Measurements from ENCODE around the gene TM7SF2. TPM values are rescaled to one million over a fixed set of nuclear protein-coding genes. Genes with fewer than 3 reads are reported as not detected.
"Not testable (repeated sequence)": the region's sequence is repeated elsewhere in the genome, so short reads cannot be mapped to it uniquely, and the experiment has no call there.

The TM7SF2 gene
- total RNA-seq, 2 experiments from 2014 or later, result 19.2 to 21.0 TPM

DNA sequence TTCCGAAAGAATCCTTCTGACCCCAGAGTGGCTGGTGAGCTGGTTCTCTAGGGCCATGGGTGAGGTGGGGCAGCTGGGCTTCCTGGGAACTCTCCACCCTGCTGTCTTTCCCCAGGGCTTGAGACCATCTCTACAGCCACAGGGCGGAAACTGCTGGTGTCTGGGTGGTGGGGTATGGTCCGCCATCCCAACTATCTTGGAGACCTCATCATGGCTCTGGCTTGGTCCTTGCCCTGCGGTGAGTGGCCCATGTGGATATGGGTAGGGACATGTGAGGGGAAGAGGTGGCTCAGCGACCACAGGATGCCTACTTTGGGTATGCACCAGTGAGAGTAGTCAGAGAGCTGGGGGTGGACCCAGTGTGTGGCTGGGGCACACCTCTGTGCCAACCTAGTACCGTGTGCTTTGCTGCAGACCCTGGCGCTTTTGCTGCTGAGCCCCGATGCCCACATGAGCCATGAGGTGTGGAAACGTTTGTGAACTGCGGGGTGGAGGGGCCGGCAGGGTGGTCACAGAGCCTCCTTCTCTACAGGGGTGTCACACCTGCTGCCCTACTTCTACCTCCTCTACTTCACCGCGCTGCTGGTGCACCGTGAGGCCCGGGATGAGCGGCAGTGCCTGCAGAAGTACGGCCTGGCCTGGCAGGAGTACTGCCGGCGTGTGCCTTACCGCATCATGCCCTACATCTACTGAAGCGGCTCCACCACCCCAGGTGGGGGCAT lies 3.9 kb downstream of the TM7SF2 start:
- H3K27me3 Mint-ChIP-seq, result no peaks in the 10 kb centered on the region
- H3K4me1 Mint-ChIP-seq (ENCODE audit: low read depth), result peaks cover 69% of the 10 kb centered on the region
- peak overlapping the region; percentile 86 for H3K4me3 Mint-ChIP-seq
- CTCF ChIA-PET, result interaction anchor here (0.7 to 1.6 kb wide), 2 partner anchors 66 to 101 kb away, joined by 3 read pairs; partner anchors contain the start of genes ARL2 and CAPN1
- intact Hi-C loops (cut with micrococcal nuclease), result loop anchor here (2.0 to 10.0 kb wide), 5 partner anchors 19 to 871 kb away; partner anchors contain the start of genes FKBP2, PPP1R14B, RASGRP2 and SYVN1
- H3K36me3 Mint-ChIP-seq, result peaks cover 25% of the 10 kb centered on the region
- POLR2A ChIA-PET, result interaction anchor here (0.6 to 2.7 kb wide), 2 partner anchors 19 to 897 kb away, joined by 3 to 15 read pairs; partner anchors contain the start of gene VPS51
- peak overlapping the region; percentile 95 for H3K27ac Mint-ChIP-seq
- no peaks in the 10 kb centered on the region for H3K9me3 Mint-ChIP-seq
- no peak for DNase-seq

DNA sequence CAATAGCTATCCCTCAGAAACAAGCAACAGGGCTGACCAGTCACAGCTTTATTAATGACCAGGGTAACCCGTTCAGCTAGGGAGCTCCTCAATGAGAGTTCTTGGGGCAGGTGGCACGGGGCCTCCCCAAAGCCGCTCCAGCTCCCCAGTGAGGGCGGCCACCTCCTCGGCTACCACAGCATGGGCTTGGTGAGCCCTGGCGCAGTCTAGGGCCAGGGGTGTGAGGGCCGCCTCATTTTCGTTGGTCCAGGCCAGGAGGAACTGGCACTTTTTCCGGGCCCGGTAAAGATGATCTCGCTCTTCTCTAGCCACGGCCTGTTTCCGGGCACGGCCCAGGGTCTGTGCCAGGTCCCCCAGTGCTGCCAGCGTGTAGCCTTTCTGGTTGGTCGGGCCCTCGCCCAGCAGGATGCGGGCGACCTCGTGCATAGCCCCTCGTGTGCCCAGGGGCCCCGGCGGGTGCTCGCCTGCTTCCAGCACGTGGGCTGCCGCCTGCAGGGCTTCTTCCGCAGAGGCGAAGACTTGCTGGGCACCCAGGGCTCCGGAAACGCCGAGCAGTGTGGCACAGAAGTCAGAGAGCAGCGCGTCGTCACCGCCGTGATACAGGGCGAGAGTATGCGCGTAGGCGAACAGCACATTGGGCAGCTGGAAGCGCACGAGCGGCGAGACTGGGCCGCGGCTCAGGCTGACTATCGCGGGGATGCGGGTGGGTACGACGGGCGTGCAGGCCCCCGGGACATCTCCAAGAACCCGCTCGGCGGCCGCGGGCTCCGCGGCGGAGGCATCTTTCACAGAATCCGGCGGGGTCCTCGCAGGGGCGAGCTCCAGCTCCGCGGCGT lies 4.9 kb downstream of the TM7SF2 start:
- Mint-ChIP-seq H3K4me3 (peak overlapping the region; percentile 86), H3K27ac (peak overlapping the region; percentile 95), H3K4me1 (ENCODE audit: low read depth) (peaks cover 68% of the 10 kb centered on the region), H3K9me3 (no peaks in the 10 kb centered on the region), H3K36me3 (peaks cover 36% of the 10 kb centered on the region), H3K27me3 (no peaks in the 10 kb centered on the region)
- CTCF ChIA-PET, result interaction anchor here (0.6 to 2.8 kb wide), 9 partner anchors 13 to 537 kb away, joined by 3 to 16 read pairs (median 4); partner anchors contain the start of genes ARL2, SYVN1 and VPS51
- peak; percentile 84 for DNase-seq
- POLR2A ChIA-PET, result interaction anchor here (0.6 to 2.7 kb wide), 8 partner anchors 15 to 898 kb away, joined by 3 to 15 read pairs (median 6); partner anchors contain the start of genes ARL2, POLA2, SF1 and SYVN1
- intact Hi-C loops (cut with micrococcal nuclease), result loop anchor here (1.0 to 10.0 kb wide), 9 partner anchors 18 to 872 kb away; partner anchors contain the start of genes CDCA5, FKBP2, PPP1R14B and RASGRP2

DNA sequence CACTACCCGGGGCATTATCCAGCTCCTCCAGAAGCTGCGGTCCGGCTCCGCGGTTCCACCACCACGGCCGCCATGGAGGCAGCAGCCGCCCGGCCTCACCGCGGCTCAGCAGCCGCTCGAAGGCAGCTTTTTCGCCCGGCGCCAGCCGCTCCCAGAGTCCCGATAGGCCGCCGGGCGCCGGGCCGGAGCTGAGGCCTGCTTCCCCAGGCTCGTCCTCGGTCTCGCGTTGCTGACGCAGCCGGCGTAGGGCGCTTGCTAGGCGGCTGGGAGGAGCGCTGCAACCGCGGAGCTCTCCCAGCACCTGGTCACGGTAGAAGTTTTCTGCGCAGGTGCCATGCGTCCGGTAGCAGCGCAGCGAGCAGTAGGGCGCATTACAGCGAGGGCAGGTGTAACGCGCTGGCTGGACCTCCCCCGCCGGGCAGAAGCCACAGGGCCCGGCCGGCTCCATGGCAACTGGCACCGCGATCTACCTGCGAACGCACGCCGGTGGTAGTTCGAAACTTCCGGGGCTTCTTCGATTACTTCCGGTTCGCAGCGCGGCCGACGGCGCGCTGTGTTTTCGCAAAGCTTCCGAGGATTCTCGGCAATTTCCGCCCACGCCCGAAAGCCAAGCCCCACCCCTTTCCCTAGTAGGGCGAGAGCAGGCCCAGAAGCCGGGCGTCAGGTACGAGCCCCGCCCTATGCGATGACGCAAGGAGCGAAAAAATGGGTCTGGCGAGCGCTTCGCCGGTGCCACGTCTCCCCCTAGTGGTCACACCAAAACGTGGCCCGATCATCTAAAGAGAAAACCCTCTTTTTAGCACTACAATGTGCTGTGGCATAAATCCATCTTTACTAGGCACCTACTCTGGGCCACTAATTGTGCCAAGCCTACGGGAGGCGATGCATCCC lies 5.8 kb downstream of the TM7SF2 start, which contains the start of gene ZNHIT2:
TSS of gene ZNHIT2 (minus strand) at position 496 of the 891 bp plus-strand sequence. CDS start at position 448, 48 bp downstream.
- DNase-seq, result peak; percentile 100
- Mint-ChIP-seq H3K4me1 (ENCODE audit: low read depth) (peaks cover 68% of the 10 kb centered on the region), H3K36me3 (peaks cover 42% of the 10 kb centered on the region), H3K4me3 (peak within 1 kb of the TSS; percentile 86), H3K27ac (peak within 1 kb of the TSS; percentile 95), H3K9me3 (no peaks in the 10 kb centered on the region), H3K27me3 (no peaks in the 10 kb centered on the region)
- CTCF ChIA-PET, result interaction anchor here (0.6 to 5.7 kb wide), 20 partner anchors 7 to 536 kb away, joined by 3 to 72 read pairs (median 4); partner anchors contain the start of genes ARL2, SNX15, SYVN1 and TM7SF2
- intact Hi-C loops (cut with micrococcal nuclease), result loop anchor here (1.0 to 10.0 kb wide), 9 partner anchors 17 to 873 kb away; partner anchors contain the start of genes CDCA5, FKBP2, PPP1R14B and RASGRP2
- POLR2A ChIA-PET, result interaction anchor here (0.7 to 2.7 kb wide), 11 partner anchors 9 to 339 kb away, joined by 3 to 15 read pairs (median 5); partner anchors contain the start of genes ARL2, CAPN1, POLA2 and SF1

DNA sequence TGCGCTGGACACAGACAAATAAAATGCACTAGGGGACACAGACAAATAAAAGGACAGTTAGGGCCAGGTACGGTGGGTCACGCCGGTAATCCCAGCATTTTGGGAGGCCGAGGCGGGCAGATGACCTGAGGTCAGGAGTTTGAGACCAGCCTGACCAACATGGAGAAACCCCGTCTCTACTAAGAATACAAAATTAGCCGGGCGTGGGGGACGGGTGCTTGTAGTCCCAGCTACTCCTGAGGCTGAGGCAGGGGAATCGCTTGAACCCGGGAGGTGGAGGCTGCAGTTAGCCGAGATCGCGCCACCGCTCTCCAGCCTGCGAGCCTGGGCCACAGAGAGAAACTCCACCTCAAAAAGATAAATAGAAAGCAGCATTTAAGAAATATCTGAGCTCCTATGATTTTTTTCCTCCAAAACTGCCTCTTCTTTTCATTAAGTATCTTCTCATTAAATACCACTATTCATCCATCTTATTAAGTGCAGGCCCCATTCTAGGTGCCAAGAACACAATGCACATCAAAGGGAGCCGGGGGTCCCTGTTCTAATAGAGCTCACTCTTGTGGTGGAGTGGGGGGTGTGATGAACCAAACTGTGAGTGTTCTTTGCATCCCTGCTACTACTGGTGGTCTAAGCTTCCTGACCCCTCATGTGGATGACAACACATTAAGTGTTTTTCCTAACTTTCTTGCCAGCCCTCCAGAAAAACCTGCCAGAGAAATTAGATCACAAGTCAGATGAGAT lies 6.6 kb downstream of the TM7SF2 start:
- H3K27ac Mint-ChIP-seq, result peak overlapping the region; percentile 89
- H3K4me1 Mint-ChIP-seq (ENCODE audit: low read depth), result peaks cover 66% of the 10 kb centered on the region
- intact Hi-C loops (cut with micrococcal nuclease), result loop anchor here (10.0 kb wide), 2 partner anchors 373 to 873 kb away; partner anchors contain the start of genes FKBP2, PPP1R14B and RASGRP2
- no peaks in the 10 kb centered on the region for H3K27me3 Mint-ChIP-seq
- peaks cover 42% of the 10 kb centered on the region for H3K36me3 Mint-ChIP-seq
- no peaks in the 10 kb centered on the region for H3K9me3 Mint-ChIP-seq
- ChIA-PET CTCF (interaction anchor here (0.6 to 5.7 kb wide), 12 partner anchors 8 to 270 kb away, joined by 3 to 72 read pairs (median 4); partner anchors contain the start of genes ARL2, SYVN1 and TM7SF2), POLR2A (interaction anchor here (1.0 to 2.7 kb wide), 7 partner anchors 10 to 333 kb away, joined by 4 to 15 read pairs (median 6); partner anchors contain the start of genes CAPN1, POLA2 and VPS51)
- peak overlapping the region; percentile 86 for H3K4me3 Mint-ChIP-seq
- DNase-seq, result no peak

DNA sequence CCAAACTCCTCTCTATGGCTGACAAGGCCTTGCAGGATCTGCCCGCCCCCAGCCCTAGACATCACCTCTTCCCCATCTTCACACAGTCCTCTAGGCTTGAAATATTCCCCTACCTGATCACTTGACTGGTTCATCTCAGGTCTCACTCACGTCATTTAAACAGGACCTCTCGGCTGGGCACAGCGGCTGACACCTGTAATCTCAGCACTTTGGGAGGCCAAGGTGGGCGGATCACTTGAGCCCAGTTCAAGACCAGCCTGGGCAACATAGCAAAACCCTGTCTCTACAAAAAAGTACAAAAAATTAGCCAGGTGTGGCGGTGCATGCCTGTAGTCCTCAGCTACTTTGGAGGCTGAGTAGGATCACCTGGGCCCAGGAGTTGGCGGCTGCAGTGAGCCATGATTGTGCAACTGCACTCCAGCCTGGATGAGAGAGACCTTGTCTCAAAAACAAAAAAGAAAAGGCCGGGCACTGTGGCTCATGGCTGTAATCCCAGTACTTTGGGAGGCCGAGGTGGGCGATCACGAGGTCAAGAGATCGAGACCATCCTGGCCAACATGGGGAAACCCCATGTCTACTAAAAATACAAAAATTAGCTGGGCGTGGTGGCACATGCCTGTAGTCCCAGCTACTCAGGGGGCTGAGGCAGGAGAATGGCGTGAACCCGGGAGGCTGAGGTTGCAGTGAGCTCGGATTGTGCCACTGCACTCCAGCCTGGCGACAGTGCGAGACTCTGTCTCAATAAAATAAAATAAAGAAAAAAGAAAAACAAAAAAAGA lies 7.4 kb downstream of the TM7SF2 start:
- POLR2A ChIA-PET, result interaction anchor here (1.8 to 2.6 kb wide), 3 partner anchors 12 to 63 kb away, joined by 6 to 10 read pairs (median 7); partner anchors contain the start of gene CAPN1

DNA sequence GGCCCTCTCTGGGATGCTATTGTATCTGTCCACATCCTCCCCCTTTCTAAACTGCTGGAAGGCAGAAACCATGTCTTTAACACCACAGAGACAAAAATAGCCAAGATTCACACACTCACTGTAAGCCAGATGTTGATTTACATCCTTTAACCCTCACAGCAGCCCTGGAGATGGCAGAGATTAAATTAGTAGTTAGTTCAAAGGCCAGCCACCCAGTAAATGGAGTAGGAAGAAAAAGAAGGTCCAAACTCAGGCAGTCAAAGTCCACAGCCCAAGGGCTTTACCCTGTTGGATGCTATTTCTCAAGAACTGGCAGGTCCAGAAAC lies 8.0 kb downstream of the TM7SF2 start:
- H3K36me3 Mint-ChIP-seq, result peaks cover 44% of the 10 kb centered on the region
- H3K9me3 Mint-ChIP-seq, result no peaks in the 10 kb centered on the region
- no peak overlapping the region for H3K27ac Mint-ChIP-seq
- intact Hi-C loops (cut with micrococcal nuclease), result loop anchor here (10.0 kb wide), 2 partner anchors 375 to 875 kb away; partner anchors contain the start of genes FKBP2, PPP1R14B and RASGRP2
- CTCF ChIA-PET, result interaction anchor here (0.6 to 5.7 kb wide), 3 partner anchors 9 to 807 kb away, joined by 3 to 72 read pairs (median 3); partner anchors contain the start of gene TM7SF2
- H3K4me1 Mint-ChIP-seq (ENCODE audit: low read depth), result peaks cover 64% of the 10 kb centered on the region
- POLR2A ChIA-PET, result no interaction called here
- no peak overlapping the region for H3K4me3 Mint-ChIP-seq
- DNase-seq, result no peak
- H3K27me3 Mint-ChIP-seq, result no peaks in the 10 kb centered on the region

More for the DNA sequence above, 7.4 kb downstream of the TM7SF2 start:
- not testable (repeated sequence) for H3K4me3 Mint-ChIP-seq, H3K9me3 Mint-ChIP-seq, H3K27ac Mint-ChIP-seq, DNase-seq, H3K27me3 Mint-ChIP-seq
- intact Hi-C loops (cut with micrococcal nuclease), result loop anchor here (10.0 kb wide), 2 partner anchors 374 to 874 kb away; partner anchors contain the start of genes FKBP2, PPP1R14B and RASGRP2
- peaks cover 60% of the 10 kb centered on the region for H3K4me1 Mint-ChIP-seq (ENCODE audit: low read depth)
- CTCF ChIA-PET, result interaction anchor here (0.6 to 5.7 kb wide), 8 partner anchors 9 to 808 kb away, joined by 3 to 72 read pairs (median 4); partner anchors contain the start of genes ARL2 and TM7SF2
- peaks cover 42% of the 10 kb centered on the region for H3K36me3 Mint-ChIP-seq

DNA sequence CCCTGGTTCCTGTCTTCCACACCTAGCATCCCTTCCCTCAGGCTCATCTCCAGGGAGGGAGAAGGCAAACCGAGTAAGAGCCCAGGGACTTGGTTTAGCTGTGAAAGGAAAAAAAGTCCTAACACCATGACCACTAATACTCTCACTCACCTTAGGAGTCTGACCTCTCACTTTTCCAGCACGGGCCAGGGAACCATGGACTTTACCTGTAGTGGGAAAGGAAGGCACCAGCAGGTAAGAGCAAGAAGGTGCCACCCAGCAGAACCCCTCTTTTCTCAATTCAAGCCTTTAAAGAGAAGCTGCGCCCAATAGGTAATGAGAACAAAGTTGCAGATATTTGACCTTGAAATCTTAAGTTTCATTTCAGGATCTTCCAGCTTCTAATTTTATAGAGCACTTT lies 9.2 kb downstream of the TM7SF2 start:
- no peak for DNase-seq
- H3K27ac Mint-ChIP-seq, result peak overlapping the region; percentile 99
- H3K4me1 Mint-ChIP-seq (ENCODE audit: low read depth), result peaks cover 56% of the 10 kb centered on the region
- intact Hi-C loops (cut with micrococcal nuclease), result no loop called here
- no peaks in the 10 kb centered on the region for H3K9me3 Mint-ChIP-seq
- peaks cover 50% of the 10 kb centered on the region for H3K36me3 Mint-ChIP-seq
- ChIA-PET POLR2A (interaction anchor here (1.7 to 2.8 kb wide), 3 partner anchors 8 to 106 kb away, joined by 6 to 32 read pairs (median 19); partner anchors contain the start of genes ARL2, SYVN1 and TM7SF2), CTCF (interaction anchor here (1.7 to 5.7 kb wide), 4 partner anchors 10 to 273 kb away, joined by 4 to 72 read pairs (median 5); partner anchors contain the start of genes ARL2 and TM7SF2)
- H3K4me3 Mint-ChIP-seq, result peak overlapping the region; percentile 100
- H3K27me3 Mint-ChIP-seq, result no peaks in the 10 kb centered on the region

DNA sequence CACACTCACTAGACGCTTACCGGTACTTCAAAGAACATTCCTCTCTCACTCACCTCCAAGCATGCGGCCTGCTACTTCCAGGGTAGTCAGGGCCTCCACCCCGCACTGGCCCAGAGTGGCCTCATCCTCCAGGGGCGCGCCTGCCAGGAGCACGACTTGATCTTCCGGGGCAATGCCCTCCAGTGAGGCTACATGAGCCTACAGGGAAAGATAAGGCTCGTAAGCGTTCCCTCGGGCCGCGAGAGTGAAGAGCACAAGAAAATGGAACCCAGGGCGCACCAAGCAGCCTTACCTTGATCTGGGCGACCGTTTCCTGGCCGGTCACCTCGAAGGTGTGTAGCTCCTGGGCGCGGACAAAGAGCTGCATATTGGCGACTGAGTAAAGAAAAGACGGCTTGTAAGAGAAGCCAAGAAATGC lies 9.8 kb downstream of the TM7SF2 start:
- peak overlapping the region; percentile 100 for H3K4me3 Mint-ChIP-seq
- peak; percentile 54 for DNase-seq
- no peaks in the 10 kb centered on the region for H3K27me3 Mint-ChIP-seq
- no peaks in the 10 kb centered on the region for H3K9me3 Mint-ChIP-seq
- H3K27ac Mint-ChIP-seq, result peak overlapping the region; percentile 99
- intact Hi-C loops (cut with micrococcal nuclease), result no loop called here
- POLR2A ChIA-PET, result interaction anchor here (0.5 to 2.8 kb wide), 15 partner anchors 9 to 386 kb away, joined by 3 to 32 read pairs (median 5); partner anchors contain the start of genes ARL2, CAPN1, CDCA5 and POLA2
- H3K4me1 Mint-ChIP-seq (ENCODE audit: low read depth), result peaks cover 51% of the 10 kb centered on the region
- H3K36me3 Mint-ChIP-seq, result peaks cover 55% of the 10 kb centered on the region
- CTCF ChIA-PET, result interaction anchor here (0.9 to 5.7 kb wide), 13 partner anchors 10 to 277 kb away, joined by 3 to 72 read pairs (median 4); partner anchors contain the start of genes ARL2, CDC42BPG and TM7SF2
